ENCODE results near the gene KCNG3. TPM values are rescaled to one million over a fixed set of nuclear protein-coding genes. Genes with fewer than 3 reads are reported as not detected.

The KCNG3 gene
- total RNA-seq, 1 donor from 2014 or later = under 0.01 TPM

DNA sequence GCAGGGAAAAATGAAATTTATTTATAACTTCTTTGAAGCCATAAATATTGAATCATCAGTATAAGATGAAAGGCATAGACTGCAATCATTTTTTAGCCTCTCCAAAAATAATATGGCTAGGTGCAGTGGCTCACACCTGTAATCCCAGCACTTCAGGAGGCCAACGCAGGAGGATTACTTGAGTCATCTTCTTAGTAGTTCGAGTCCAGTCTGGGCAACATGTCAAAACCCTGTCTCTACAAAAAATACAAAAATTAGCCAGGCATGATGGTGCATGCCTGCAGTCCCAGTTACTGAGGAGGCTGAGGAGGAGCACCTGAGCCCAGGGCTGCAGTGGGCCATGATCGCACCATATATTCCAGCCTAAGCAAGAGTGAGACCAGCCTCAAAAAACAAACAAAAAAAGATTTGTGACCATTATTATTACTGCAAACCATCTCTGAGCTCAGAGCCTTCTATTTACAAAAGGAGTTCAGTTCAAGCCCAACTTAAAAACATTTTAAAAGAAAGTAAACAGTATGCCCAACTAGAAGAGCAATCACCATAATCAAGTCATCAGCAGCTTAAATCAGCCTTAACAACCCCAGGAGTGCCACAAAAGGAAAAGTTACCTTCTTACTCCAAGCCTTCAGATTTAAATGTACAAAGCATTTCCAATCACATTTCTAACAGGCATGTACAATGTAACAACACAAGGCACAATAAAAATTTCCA is 37.5 kb downstream of the KCNG3 start:
- Histone ChIP-seq H3K4me1 (ENCODE audit: control insufficient read depth in 3 of 3, insufficient read depth in 3 of 3, low read length in 3 of 3) (no peaks in the 10 kb centered on the region), H3K4me3 (ENCODE audit: low read length in 3 of 3) (no peak overlapping the region), H3K27me3 (ENCODE audit: control insufficient read depth in 3 of 3, insufficient read depth in 3 of 3, low read length in 3 of 3) (no peaks in the 10 kb centered on the region), H3K27ac (ENCODE audit: low read depth, low read length) (no peak overlapping the region), H3K9ac (ENCODE audit: low read depth in 1 of 3, low read length in 3 of 3) (no peak overlapping the region), H3K36me3 (ENCODE audit: control insufficient read depth in 3 of 3, insufficient read depth in 3 of 3, low read length in 3 of 3) (no peaks in the 10 kb centered on the region), H3K9me3 (ENCODE audit: control insufficient read depth in 3 of 3, low read length in 3 of 3) (no peaks in the 10 kb centered on the region)

DNA sequence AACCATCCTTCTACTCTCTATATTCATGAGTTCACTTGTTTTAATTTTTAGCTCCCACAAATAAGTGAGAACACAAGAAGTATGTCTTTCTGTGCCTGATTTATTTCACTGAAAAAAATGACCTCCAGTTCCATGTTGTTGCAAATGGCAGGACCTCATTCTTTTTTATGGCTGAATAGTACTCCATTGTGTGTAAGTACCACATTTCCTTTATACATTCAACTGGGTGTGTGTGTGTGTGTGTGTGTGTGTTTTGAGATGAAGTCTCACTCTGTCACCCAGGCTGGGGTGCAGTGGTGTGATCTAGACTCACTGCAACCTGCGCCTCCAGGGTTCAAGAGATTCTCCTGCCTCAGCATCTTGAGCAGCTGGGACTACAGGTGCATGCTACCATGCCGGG is 41.2 kb downstream of the KCNG3 start:
- H3K4me3 ChIP-seq (ENCODE audit: low read length in 3 of 3) = no peak overlapping the region
- H3K27ac ChIP-seq (ENCODE audit: low read depth, low read length) = no peak overlapping the region
- H3K4me1 ChIP-seq (ENCODE audit: control insufficient read depth in 3 of 3, insufficient read depth in 3 of 3, low read length in 3 of 3) = no peaks in the 10 kb centered on the region
- no peaks in the 10 kb centered on the region for H3K27me3 ChIP-seq (ENCODE audit: control insufficient read depth in 3 of 3, insufficient read depth in 3 of 3, low read length in 3 of 3)
- H3K36me3 ChIP-seq (ENCODE audit: control insufficient read depth in 3 of 3, insufficient read depth in 3 of 3, low read length in 3 of 3) = no peaks in the 10 kb centered on the region
- H3K9ac ChIP-seq (ENCODE audit: low read depth in 1 of 3, low read length in 3 of 3) = no peak overlapping the region
- H3K9me3 ChIP-seq (ENCODE audit: control insufficient read depth in 3 of 3, low read length in 3 of 3) = no peaks in the 10 kb centered on the region

DNA sequence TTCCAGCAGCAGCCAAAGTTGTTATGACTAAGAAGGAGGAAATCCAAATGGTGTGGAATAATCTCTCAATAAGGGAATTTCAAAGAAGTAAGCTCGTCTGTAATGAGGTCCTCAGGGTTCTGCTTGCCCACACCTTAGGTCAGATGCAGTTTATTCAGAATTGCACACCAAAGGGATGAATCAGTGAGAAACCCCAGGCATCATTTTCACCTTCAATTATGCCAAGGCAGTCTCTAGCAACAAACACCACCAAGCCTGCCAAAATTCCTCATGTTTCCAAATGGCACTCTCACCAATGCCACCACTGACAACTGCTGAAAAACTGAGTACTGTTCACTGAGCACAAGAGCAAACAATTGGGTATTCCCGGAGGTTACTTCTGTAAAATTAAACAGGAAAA is 43.6 kb downstream of the KCNG3 start:
- Histone ChIP-seq H3K27ac (ENCODE audit: low read depth, low read length) (no peak overlapping the region), H3K4me3 (ENCODE audit: low read length in 3 of 3) (no peak overlapping the region), H3K4me1 (ENCODE audit: control insufficient read depth in 3 of 3, insufficient read depth in 3 of 3, low read length in 3 of 3) (no peaks in the 10 kb centered on the region), H3K9ac (ENCODE audit: low read depth in 1 of 3, low read length in 3 of 3) (no peak overlapping the region), H3K27me3 (ENCODE audit: control insufficient read depth in 3 of 3, insufficient read depth in 3 of 3, low read length in 3 of 3) (no peaks in the 10 kb centered on the region), H3K36me3 (ENCODE audit: control insufficient read depth in 3 of 3, insufficient read depth in 3 of 3, low read length in 3 of 3) (no peaks in the 10 kb centered on the region), H3K9me3 (ENCODE audit: control insufficient read depth in 3 of 3, low read length in 3 of 3) (no peaks in the 10 kb centered on the region)

DNA sequence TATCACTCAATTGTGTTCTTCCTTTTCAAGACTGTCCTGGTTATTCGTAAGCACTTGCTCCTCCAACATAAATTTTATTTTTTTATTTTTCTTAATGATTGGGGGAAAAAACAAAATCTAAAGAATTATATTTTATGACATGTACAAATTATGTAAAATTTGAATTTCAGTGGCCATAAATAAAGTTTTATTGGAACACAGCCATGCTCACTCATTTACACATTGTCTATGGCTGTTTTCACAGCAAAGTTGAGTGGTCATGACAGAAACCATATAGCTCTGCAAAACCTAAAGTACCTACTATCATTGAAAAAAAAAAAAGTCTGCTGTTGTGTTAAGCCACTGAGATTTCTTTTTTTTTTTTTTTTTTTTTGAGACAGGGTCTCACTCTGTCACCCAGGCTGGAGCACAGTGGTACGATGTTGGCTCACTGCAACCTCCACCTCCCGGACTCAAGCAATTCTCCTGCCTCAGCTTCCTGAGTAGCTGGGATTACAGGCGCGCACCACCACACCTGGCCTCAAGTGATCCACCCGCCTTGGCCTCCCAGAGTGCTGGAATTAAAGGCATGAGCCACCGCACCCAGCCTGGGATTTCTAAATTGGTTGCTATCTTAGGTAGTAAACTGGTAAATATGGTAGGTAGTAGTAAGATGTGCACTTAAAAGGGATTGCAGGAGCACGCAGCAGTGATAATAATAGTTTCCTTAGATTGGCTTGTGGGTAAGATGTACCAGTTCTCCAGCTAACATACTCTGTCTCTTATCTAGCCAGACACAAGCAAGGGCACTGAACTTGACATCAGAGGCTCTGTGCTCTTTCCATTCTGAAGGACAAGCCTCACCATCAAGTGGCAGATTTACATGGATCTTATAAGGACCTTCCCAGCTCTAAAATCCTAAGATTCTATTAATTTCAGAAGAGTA is 44.4 kb downstream of the KCNG3 start:
- H3K4me3 ChIP-seq (ENCODE audit: low read length in 3 of 3) = no peak overlapping the region
- no peaks in the 10 kb centered on the region for H3K9me3 ChIP-seq (ENCODE audit: control insufficient read depth in 3 of 3, low read length in 3 of 3)
- no peaks in the 10 kb centered on the region for H3K4me1 ChIP-seq (ENCODE audit: control insufficient read depth in 3 of 3, insufficient read depth in 3 of 3, low read length in 3 of 3)
- no peak overlapping the region for H3K27ac ChIP-seq (ENCODE audit: low read depth, low read length)
- H3K36me3 ChIP-seq (ENCODE audit: control insufficient read depth in 3 of 3, insufficient read depth in 3 of 3, low read length in 3 of 3) = no peaks in the 10 kb centered on the region
- H3K27me3 ChIP-seq (ENCODE audit: control insufficient read depth in 3 of 3, insufficient read depth in 3 of 3, low read length in 3 of 3) = no peaks in the 10 kb centered on the region
- no peak overlapping the region for H3K9ac ChIP-seq (ENCODE audit: low read depth in 1 of 3, low read length in 3 of 3)

DNA sequence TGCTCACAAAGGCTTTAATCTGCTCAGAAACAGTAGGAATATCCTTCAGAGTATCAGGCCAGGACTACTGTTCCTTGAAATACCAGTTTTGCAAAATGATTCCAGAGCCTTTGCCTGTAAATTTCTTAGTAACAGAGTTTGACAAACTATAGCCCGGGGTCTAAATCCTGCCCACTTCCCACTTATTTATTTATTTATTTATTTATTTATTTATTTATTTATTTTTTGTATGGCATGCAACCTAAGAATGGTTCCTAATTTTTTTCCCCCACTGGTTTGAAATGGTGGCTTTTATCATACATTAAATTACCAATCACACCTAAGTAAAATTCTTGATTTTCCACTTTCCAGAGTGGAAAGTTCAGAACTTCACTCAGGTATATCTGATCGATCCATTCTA is 45.6 kb downstream of the KCNG3 start:
- Histone ChIP-seq H3K36me3 (ENCODE audit: control insufficient read depth in 3 of 3, insufficient read depth in 3 of 3, low read length in 3 of 3) (no peaks in the 10 kb centered on the region), H3K9ac (ENCODE audit: low read depth in 1 of 3, low read length in 3 of 3) (no peak overlapping the region), H3K4me3 (ENCODE audit: low read length in 3 of 3) (no peak overlapping the region), H3K4me1 (ENCODE audit: control insufficient read depth in 3 of 3, insufficient read depth in 3 of 3, low read length in 3 of 3) (no peaks in the 10 kb centered on the region), H3K27ac (ENCODE audit: low read depth, low read length) (no peak overlapping the region), H3K27me3 (ENCODE audit: control insufficient read depth in 3 of 3, insufficient read depth in 3 of 3, low read length in 3 of 3) (no peaks in the 10 kb centered on the region), H3K9me3 (ENCODE audit: control insufficient read depth in 3 of 3, low read length in 3 of 3) (no peaks in the 10 kb centered on the region)

DNA sequence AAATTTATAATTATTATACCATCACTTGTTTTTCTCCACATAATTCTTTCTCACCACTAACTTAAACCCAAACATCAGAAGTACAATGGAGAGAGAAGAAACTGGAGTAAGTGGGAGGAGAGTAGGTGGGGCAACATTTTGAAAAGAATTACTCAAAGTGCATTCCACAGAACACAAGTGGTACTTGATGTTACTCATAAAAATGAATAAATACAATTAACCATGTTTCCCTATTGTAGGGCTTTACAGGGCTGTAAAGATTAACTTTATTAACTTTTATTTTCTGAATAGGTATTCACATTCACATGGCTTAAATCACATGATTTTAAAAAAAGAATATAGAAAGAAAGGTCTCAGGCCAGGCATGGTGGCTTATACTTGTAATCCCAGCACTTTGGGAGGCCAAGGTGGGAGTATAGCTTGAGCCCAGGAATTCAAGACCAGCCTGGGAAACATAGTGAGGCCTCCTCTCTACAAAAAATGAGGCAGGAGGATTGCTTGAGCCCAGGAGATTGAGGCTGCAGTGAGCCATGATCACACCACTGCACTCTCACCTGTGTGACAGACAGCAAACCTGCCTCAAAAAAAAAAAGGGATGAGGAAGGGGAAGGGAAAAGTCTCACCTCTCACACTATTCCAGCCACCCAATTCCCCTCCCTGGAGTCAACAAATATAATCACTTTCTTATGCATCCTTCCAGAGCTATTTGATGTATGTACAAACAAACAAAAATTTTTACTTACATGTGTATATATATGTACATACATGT is 47.1 kb downstream of the KCNG3 start:
- Histone ChIP-seq H3K27me3 (ENCODE audit: control insufficient read depth in 3 of 3, insufficient read depth in 3 of 3, low read length in 3 of 3) (no peaks in the 10 kb centered on the region), H3K27ac (ENCODE audit: low read depth, low read length) (no peak overlapping the region), H3K4me1 (ENCODE audit: control insufficient read depth in 3 of 3, insufficient read depth in 3 of 3, low read length in 3 of 3) (no peaks in the 10 kb centered on the region), H3K9me3 (ENCODE audit: control insufficient read depth in 3 of 3, low read length in 3 of 3) (no peaks in the 10 kb centered on the region), H3K9ac (ENCODE audit: low read depth in 1 of 3, low read length in 3 of 3) (no peak overlapping the region), H3K36me3 (ENCODE audit: control insufficient read depth in 3 of 3, insufficient read depth in 3 of 3, low read length in 3 of 3) (no peaks in the 10 kb centered on the region), H3K4me3 (ENCODE audit: low read length in 3 of 3) (no peak overlapping the region)

DNA sequence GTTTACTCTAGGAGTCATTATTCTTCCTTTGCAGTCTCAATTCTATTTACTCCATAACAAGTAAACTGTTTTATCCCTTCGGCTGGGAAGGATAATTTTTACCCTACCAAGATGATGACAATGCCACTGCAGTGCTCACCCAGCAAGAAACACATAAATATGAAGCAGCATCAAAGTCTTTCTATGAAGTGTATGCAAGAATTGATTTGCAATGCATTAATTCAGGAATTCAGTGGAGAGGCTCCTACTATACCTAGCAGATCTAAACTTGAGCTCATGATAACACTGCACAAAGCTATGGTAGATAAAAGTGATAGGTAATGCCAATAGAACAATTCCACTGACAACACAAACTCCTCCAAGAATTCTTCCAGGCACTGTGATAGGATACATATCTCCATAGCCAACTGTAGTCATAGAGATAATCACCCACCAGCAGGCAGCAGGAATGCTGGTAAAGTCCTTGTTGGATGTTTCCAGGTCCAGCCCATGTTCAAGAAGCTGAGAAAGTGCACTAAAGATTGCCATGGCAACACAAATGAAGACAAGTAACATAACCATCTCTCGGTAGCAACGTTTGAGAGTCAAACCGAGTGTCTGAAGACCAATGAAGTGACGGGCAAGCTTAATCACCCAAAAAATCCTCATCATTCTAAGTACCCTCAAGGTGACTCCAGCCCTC is 49.9 kb downstream of the KCNG3 start:
- Histone ChIP-seq H3K27ac (ENCODE audit: low read depth, low read length) (no peak overlapping the region), H3K4me1 (ENCODE audit: control insufficient read depth in 3 of 3, insufficient read depth in 3 of 3, low read length in 3 of 3) (no peaks in the 10 kb centered on the region), H3K27me3 (ENCODE audit: control insufficient read depth in 3 of 3, insufficient read depth in 3 of 3, low read length in 3 of 3) (no peaks in the 10 kb centered on the region), H3K9ac (ENCODE audit: low read depth in 1 of 3, low read length in 3 of 3) (no peak overlapping the region), H3K4me3 (ENCODE audit: low read length in 3 of 3) (no peak overlapping the region), H3K36me3 (ENCODE audit: control insufficient read depth in 3 of 3, insufficient read depth in 3 of 3, low read length in 3 of 3) (no peaks in the 10 kb centered on the region), H3K9me3 (ENCODE audit: control insufficient read depth in 3 of 3, low read length in 3 of 3) (no peaks in the 10 kb centered on the region)

DNA sequence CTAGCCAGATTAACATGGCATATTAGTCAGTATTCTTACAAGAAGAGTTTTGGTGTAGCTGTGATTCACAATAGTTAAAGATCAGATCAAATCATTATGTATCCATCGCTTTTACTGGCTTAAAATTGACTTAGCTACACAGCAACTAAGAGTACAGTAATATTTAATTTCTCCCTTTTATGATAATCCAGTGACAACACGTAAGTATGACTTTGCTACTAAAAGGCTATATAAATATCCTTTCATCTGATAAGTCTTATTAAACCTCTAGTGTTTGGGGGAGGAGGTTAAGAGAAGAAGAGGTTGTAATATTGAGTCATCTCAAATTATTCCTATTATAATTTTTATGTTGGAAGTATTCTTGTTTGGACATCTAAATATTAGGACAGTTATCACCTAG is 51.0 kb downstream of the KCNG3 start:
- no peak overlapping the region for H3K4me3 ChIP-seq (ENCODE audit: low read length in 3 of 3)
- H3K9me3 ChIP-seq (ENCODE audit: control insufficient read depth in 3 of 3, low read length in 3 of 3) = no peaks in the 10 kb centered on the region
- H3K9ac ChIP-seq (ENCODE audit: low read depth in 1 of 3, low read length in 3 of 3) = no peak overlapping the region
- H3K36me3 ChIP-seq (ENCODE audit: control insufficient read depth in 3 of 3, insufficient read depth in 3 of 3, low read length in 3 of 3) = no peaks in the 10 kb centered on the region
- no peaks in the 10 kb centered on the region for H3K27me3 ChIP-seq (ENCODE audit: control insufficient read depth in 3 of 3, insufficient read depth in 3 of 3, low read length in 3 of 3)
- H3K4me1 ChIP-seq (ENCODE audit: control insufficient read depth in 3 of 3, insufficient read depth in 3 of 3, low read length in 3 of 3) = no peaks in the 10 kb centered on the region
- H3K27ac ChIP-seq (ENCODE audit: low read depth, low read length) = no peak overlapping the region

DNA sequence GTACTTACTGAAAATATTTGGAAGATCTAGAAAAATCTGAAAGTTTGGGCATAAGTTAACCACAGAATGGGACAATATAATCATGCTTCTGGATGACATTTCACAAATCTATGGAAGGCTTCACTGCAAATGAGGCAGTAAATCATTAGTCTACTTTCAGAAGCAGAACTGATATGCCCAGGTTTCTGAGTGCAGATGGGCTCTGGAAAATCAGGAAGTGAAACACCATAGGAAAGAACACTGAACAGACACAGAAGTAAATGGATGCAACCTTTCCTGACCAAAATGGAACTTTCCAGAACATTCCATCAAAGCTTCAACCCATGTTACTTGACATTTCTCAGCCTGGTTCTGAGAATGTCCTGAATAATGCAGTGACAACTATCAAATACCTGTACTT is 55.1 kb downstream of the KCNG3 start:
- Histone ChIP-seq H3K9me3 (ENCODE audit: control insufficient read depth in 3 of 3, low read length in 3 of 3) (no peaks in the 10 kb centered on the region), H3K9ac (ENCODE audit: low read depth in 1 of 3, low read length in 3 of 3) (no peak overlapping the region), H3K27me3 (ENCODE audit: control insufficient read depth in 3 of 3, insufficient read depth in 3 of 3, low read length in 3 of 3) (no peaks in the 10 kb centered on the region), H3K4me1 (ENCODE audit: control insufficient read depth in 3 of 3, insufficient read depth in 3 of 3, low read length in 3 of 3) (no peaks in the 10 kb centered on the region), H3K27ac (ENCODE audit: low read depth, low read length) (no peak overlapping the region), H3K36me3 (ENCODE audit: control insufficient read depth in 3 of 3, insufficient read depth in 3 of 3, low read length in 3 of 3) (no peaks in the 10 kb centered on the region), H3K4me3 (ENCODE audit: low read length in 3 of 3) (no peak overlapping the region)
